Fibroblast of the aortic adventitia (primary cell): ENCODE measurements around the gene LTBP1. TPM values are rescaled to one million over a fixed set of nuclear protein-coding genes. Genes with fewer than 3 reads are reported as not detected.
"Not testable (repeated sequence)": the region's sequence is repeated elsewhere in the genome, so short reads cannot be mapped to it uniquely, and the experiment has no call there.

Experiments used
- DNase-seq: peaks from one replicate; pipeline ENCODE4 v3.0.0-alpha.2; 2010; ENCODE audit warnings: low read depth
- H3K4me3 ChIP-seq: 2 replicates; pipeline ENCODE4 v1.5.1; 2011; ENCODE audit warnings: low read depth, mild to moderate bottlenecking, control low read depth, low read length, moderate library complexity
- total RNA-seq: library from RNA; depleted of rRNA; stranded (reverse); fragments of >200 nt; gene quantifications from 2 replicates; pipeline ENCODE4 v1.2.3, GENCODE V29; 2012; ENCODE audit warnings: low replicate concordance
- TF ChIP-seq, protein P1 (sequence below): IDR thresholded peaks from 2 replicates; pipeline ENCODE4 v1.5.1; 2011; ENCODE audit warnings: mild to moderate bottlenecking, low read length, control low read depth, inconsistent platforms; ENCODE audit not compliant: insufficient read depth

LTBP1 gene
- total RNA-seq, 1 donor = 947 TPM

DNA sequence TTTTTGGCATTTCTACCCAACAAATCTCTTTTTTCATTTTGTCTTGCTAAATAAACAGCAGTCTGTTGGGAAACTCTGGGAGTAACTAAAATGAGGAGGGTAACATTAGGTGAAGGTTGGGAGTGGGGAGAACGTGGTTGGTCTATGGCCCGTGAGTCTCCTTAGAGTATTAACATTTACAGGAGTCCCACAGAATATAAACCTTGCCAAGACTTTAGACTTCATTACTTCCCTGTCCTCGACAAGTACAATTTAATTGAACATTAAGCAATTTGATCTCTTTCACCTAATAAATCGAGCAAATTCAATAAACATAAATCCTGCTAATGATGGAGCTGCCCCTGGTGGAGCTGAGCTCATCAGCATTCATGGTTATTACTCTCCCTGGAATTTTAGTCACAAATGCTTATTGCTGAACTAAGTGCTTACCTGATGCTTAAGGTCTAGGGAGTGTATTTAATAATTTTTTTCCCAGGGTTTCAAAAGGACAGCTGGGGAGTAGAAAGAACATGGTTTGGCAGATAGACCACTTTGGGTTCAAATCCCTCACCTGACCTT lies 434.6 kb downstream of the LTBP1 start:
- no peak overlapping the region for H3K4me3 ChIP-seq
- no peak for DNase-seq
- TF ChIP-seq, protein P1, sequence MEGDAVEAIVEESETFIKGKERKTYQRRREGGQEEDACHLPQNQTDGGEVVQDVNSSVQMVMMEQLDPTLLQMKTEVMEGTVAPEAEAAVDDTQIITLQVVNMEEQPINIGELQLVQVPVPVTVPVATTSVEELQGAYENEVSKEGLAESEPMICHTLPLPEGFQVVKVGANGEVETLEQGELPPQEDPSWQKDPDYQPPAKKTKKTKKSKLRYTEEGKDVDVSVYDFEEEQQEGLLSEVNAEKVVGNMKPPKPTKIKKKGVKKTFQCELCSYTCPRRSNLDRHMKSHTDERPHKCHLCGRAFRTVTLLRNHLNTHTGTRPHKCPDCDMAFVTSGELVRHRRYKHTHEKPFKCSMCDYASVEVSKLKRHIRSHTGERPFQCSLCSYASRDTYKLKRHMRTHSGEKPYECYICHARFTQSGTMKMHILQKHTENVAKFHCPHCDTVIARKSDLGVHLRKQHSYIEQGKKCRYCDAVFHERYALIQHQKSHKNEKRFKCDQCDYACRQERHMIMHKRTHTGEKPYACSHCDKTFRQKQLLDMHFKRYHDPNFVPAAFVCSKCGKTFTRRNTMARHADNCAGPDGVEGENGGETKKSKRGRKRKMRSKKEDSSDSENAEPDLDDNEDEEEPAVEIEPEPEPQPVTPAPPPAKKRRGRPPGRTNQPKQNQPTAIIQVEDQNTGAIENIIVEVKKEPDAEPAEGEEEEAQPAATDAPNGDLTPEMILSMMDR = no peak

DNA sequence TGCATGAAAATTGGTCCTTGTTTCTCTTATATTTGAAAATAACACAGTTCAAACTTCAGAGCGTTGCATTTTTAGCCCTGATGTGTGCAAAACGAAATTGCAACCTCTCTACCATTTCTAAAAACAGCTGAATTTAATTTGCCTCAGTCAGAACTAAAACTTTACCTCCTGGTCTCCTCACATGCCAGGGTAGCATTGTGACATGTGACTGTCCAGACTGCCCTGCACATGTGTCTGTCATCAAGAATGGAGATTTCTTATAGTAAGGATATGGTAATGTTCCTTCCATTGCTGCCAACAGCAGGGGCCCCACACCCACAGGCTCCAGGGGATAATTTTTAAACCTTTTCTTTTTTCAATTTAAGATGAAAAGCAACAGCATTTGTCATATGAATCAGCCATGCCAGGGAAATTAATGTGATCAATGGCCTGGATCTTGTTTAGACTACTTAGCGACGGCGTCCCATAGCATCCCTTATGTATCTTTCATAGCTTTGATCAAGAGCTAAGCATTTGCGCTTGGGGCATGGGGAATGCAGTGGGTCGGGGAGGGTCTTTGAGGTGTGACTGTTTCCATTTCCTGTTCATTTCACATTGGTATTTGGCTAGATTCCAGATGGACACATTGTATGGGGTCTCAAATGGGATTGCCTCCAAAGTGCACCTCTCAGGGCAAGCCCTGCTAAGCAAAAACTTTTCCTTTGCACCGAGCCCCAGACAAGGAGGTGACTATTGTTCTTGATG lies 437.3 kb downstream of the LTBP1 start:
- H3K4me3 ChIP-seq = no peak overlapping the region
- TF ChIP-seq, protein P1 = no peak

DNA sequence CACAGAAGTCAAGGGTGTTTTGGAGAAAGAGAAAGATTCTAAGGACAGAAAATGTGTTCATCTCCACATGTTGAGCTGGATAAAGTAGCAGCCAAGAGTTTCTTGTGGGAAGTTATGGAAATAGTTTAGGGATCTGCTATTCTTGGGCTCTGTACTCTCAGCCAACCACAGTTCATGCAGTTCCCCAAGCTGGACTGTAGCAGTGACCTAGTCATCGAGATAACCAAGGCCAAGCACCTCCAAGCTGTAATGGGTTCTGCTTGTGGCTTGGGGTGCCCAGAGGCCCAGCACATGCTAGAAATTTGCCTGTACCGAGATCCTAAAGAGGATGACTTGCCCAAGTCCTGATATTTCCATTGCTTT lies 437.8 kb downstream of the LTBP1 start:
- TF ChIP-seq, protein P1 = no peak
- DNase-seq = peak; percentile 41
- H3K4me3 ChIP-seq = no peak overlapping the region

More for the DNA sequence above, 437.3 kb downstream of the LTBP1 start:
- no peak for DNase-seq

DNA sequence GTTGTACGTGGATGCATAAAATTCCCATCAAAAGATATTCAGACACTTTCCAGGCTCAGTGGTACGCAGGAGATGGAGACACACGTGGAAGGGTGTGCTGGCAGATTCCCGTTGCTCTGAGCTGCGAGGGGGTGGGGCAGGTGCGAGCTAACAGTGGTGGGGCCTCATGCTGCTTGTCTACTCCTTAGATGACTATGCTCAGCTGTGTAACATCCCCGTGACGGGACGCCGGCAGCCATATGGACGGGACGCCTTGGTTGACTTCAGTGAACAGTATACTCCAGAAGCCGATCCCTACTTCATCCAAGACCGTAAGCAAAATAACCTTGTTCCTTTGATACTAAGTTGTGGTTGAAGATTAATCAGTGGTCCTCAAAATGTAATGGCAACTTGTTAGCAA lies 442.2 kb downstream of the LTBP1 start:
- TF ChIP-seq, protein P1 = no peak
- no peak for DNase-seq
- H3K4me3 ChIP-seq = no peak overlapping the region

DNA sequence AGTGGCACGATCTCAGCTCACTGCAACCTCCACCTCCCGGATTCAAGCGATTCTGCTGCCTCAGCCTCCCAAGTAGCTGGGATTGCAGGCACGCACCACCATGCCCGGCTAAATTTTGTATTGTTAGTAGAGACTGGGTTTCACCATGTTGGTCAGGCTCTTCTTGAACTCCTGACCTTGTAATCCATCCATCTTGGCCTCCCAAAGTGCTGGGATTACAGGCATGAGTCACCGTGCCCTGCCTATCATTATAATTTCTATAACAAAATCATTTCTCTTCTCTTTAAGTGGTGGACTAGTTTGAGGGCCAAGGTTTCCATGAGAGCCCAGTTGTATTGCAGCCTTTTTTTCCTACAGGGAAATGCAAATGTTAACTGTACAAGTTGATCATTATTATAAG lies 442.9 kb downstream of the LTBP1 start:
- not testable (repeated sequence) for H3K4me3 ChIP-seq, DNase-seq

DNA sequence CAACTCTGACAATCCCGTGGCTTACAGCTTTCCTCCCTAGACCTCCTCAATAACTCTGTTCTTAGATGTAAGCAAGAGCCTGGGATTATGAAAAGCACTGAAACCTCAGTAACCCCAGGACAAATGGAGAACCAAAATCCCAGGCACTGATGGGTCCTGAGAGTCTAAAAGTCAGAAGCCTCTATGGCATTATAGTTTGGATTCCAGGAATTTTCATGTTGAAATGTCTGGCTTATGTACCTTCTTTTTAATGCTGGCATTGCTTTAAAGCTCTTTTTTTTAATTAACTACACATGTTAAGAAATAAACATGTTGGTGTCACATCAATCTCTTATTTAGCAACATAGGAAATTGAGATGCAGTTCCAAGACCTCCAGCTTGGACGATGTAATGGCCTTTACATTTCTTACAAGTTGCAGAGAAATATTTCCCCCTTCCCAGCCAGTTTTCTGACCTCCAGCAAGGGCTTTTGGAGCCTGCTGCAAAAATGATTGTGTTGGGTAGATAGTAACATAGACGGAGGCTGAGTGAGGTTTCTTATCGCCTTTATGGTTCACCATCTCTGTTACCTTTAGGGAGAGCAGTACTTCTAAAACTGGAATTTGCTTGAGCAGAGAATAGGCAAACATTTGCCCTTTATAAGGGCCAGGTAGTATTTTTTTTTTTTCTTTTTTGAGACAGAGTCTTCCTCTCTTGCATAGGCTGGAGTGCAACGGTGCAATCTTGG lies 444.9 kb downstream of the LTBP1 start:
- TF ChIP-seq, protein P1 = no peak
- H3K4me3 ChIP-seq = no peak overlapping the region
- peak; percentile 79 for DNase-seq

DNA sequence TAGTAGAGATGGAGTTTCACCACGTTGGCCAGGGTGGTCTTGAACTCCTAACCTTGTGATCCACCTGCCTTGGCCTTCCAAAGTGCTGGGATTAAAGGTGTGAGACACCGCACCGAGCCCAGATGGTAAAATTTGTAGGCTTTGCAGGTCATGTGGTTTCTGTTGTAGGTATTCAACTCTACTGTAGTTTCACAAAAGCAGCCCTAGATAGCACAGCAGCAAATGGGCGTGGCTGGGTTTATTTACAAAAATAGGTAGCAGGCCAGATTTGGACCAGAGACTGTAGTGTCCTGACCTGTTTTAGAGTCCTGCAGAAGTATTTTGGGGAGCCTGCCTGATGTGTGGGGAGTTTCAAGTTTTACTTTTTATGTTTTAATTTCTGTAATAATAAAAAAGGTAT lies 445.6 kb downstream of the LTBP1 start:
- DNase-seq = no peak
- TF ChIP-seq, protein P1 = no peak

More for the DNA sequence above, 445.6 kb downstream of the LTBP1 start:
- H3K4me3 ChIP-seq = no peak overlapping the region
